Lung microvascular endothelial cell (primary cell): ENCODE data around the gene TRO. TPM values are rescaled to one million over a fixed set of nuclear protein-coding genes. Genes with fewer than 3 reads are reported as not detected.

ENCODE experiments used
- DNase-seq, 2 donors: peaks; one replicate each; pipeline versions ENCODE4 v3.0.0 to v3.0.0-alpha.2; 2010; ENCODE audit warnings: low read depth in 2 of 2
- total RNA-seq: library from RNA; depleted of rRNA; stranded (reverse); fragments of >200 nt; gene quantifications from 2 replicates; pipeline ENCODE4 v1.2.1, GENCODE V29; 2014

The TRO gene, protein sequence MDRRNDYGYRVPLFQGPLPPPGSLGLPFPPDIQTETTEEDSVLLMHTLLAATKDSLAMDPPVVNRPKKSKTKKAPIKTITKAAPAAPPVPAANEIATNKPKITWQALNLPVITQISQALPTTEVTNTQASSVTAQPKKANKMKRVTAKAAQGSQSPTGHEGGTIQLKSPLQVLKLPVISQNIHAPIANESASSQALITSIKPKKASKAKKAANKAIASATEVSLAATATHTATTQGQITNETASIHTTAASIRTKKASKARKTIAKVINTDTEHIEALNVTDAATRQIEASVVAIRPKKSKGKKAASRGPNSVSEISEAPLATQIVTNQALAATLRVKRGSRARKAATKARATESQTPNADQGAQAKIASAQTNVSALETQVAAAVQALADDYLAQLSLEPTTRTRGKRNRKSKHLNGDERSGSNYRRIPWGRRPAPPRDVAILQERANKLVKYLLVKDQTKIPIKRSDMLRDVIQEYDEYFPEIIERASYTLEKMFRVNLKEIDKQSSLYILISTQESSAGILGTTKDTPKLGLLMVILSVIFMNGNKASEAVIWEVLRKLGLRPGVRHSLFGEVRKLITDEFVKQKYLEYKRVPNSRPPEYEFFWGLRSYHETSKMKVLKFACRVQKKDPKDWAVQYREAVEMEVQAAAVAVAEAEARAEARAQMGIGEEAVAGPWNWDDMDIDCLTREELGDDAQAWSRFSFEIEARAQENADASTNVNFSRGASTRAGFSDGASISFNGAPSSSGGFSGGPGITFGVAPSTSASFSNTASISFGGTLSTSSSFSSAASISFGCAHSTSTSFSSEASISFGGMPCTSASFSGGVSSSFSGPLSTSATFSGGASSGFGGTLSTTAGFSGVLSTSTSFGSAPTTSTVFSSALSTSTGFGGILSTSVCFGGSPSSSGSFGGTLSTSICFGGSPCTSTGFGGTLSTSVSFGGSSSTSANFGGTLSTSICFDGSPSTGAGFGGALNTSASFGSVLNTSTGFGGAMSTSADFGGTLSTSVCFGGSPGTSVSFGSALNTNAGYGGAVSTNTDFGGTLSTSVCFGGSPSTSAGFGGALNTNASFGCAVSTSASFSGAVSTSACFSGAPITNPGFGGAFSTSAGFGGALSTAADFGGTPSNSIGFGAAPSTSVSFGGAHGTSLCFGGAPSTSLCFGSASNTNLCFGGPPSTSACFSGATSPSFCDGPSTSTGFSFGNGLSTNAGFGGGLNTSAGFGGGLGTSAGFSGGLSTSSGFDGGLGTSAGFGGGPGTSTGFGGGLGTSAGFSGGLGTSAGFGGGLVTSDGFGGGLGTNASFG (N-terminal part only)
- 1.1 and 3.8 TPM in 2 replicates for total RNA-seq

DNA sequence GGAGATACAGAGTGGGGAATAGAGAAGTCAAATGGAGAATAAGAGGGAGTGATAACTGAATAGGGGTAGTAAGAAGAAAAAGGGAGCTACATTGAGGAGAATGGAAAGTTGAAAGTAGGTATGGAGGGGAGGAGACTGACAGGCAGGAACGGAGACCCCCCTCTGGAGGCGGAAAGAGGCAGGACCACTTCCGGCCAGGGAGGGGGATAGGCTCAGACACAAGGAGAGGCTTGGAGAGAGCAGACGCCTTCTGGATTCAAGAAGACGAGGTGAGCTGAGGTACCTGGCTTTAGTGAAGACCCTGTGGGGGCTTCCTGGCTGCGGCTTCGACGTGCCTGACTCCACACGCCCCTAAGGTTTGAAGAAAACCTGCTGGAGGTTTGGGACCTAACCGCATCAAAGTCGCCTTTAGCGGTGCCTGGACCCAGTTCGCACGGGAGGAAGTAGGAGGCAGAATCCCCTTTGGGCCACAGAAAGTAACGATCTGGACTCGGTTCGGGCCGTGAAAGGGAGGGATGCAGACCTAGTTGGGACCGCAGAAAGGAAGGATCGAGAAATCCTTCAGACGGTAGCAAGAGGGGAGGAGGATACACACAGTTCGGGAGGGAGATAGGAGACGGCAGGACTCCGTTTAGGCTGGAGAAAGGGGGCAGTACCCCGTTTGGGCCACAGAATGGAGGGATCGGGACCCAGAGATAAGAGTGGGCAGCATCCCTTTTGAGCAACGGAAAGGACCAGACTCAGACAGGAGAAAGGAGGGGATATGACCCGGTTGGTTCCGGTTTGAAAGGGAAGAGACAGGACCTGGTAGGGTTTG lies at the start of gene TRO:
TRO (plus strand) TSS at position 215 of the 817 bp plus-strand sequence. CDS start 1,423 bp downstream, outside the sequence.
- no peak for DNase-seq

DNA sequence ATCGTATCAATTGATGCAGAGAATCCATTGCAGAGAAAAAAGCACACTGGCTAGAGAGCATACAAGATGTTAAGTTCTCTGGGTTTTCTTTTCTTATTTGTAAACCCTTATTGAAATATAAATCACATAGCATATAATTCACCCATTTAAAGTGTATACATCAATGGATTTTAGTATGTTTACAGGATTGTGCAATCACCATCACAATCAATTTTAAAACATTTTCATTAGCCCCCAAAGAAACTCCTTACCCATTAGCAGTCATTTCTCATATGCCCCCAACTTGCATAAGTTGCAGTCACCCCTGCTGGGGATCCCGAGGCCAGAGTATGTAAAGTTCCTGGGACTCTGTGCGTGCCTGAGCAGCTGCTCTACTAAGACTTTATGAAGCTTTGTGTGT lies 34.9 kb upstream of the TRO start:
- DNase-seq, result no peak

DNA sequence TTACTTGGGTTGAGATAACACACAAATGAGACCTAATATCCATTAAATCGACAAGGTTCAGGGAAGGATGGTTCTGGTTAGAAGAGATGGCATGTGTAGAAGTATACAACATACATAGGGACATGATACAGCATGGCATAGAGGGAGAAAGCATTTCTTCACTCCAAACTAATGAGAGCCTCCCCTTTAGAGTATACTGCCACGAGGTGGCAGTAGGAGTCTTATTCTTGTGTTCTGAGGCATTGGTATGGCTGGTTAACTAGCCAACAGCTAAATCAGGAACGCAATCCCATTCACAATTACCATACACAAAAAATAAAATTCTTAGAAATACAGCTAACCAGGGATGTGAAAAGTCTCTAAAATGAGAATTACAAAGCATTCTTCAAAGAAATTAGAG lies 29.1 kb upstream of the TRO start:
- DNase-seq, result peak; percentile 42 to 62

DNA sequence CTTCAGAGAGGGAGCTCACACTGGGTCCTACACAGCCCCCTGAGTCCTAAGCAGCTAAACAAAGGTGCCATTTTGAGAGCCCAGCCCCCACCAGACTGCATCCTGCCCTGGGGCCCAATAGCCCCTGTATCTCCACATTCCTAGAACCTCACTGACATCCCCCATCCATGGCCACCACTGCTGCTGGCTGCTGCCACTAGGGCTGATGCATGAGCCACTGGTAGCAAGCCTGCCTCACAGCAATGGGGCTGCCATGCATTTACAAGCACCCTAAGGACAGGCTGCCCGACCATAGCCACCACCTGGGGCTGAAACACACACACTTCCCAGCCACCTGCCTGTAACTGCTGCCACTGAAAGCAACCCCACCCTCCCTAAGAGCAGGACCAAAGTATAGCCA lies 26.5 kb upstream of the TRO start:
- no peak for DNase-seq

DNA sequence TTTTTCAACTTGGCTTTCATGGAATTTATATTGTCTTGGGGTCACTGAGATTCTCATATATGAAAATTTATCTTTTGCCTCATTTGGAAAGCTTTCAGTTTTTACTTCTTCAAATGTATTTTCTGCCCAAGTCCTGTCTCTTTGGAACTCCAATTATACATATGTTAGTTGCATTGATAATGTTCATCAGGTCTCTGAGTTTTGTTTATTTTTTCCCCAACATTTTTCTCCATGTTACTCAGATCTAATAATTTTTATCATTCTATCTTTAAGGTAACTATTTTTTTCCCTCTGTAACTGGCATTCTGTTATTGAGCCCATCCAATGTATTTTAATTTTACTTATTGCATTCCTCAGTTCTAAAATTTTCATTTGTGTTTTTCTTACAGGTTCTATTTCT lies 10.7 kb upstream of the TRO start:
- no peak for DNase-seq

DNA sequence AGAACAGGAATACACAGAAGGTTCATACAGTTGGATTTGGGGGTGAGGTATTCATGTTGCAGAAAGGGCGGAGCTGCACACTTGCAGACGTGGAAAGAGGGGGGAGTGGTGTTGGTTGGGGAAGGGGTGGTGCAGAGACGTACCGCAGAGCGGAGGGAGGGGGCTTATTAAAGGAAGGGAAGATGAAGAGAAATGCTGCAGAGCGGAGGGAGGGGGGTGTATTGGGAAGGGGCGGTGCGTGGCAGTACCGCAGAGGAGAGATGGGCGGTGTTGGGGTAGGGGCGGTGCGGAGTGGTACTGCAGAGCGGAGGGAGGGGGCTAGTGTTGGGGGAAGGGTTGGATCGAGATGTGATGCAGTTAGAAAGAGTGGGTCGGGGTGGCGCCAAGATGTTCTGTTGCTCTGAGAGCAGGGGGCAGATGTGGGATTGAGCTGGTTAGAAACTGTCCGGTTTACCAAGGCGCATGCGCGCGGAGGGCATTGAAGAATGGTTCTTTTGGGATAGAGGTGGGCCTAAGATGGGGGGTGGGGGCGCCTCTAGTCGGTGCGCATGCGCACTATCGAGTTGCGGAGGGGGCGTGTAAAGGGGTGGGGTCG lies 900 bp downstream of the TRO start:
- peak; percentile 14 to 41 for DNase-seq

DNA sequence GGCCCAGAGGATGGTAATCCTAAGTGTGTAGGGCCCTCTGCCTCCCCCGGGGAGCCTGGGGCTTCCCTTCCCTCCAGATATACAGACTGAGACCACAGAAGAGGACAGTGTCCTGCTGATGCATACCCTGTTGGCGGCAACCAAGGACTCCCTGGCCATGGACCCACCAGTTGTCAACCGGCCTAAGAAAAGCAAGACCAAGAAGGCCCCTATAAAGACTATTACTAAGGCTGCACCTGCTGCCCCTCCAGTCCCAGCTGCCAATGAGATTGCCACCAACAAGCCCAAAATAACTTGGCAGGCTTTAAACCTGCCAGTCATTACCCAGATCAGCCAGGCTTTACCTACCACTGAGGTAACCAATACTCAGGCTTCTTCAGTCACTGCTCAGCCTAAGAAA lies 1.9 kb downstream of the TRO start:
- DNase-seq, result no peak

DNA sequence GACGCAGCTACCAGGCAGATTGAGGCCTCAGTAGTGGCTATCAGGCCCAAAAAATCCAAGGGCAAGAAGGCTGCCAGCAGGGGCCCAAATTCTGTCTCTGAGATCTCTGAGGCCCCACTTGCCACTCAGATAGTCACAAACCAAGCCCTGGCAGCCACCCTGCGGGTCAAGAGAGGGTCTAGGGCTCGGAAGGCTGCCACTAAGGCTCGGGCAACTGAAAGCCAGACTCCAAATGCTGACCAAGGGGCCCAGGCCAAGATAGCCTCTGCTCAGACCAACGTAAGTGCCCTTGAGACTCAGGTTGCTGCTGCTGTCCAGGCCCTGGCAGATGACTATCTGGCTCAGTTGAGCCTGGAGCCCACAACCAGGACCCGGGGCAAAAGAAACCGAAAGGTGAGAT lies 2.8 kb downstream of the TRO start:
- no peak for DNase-seq

DNA sequence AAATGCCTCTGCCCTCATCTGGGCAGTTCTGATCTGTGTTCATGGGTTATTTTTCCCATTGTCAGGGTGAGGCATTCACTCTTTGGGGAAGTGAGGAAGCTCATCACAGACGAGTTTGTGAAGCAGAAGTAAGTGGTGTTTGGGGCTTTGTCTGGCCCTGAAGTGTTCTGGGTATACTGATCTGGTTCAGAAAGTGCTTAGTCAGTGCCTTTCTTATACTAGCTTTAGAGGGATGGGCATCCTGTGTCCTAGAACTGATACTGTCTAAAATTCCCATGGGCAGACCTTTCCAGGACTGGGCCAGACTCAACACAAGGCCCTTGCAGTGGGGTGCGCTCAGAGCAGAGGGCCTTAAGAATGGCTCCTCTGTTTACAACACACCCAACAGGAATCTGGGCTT lies 6.4 kb downstream of the TRO start:
- DNase-seq, result no peak

DNA sequence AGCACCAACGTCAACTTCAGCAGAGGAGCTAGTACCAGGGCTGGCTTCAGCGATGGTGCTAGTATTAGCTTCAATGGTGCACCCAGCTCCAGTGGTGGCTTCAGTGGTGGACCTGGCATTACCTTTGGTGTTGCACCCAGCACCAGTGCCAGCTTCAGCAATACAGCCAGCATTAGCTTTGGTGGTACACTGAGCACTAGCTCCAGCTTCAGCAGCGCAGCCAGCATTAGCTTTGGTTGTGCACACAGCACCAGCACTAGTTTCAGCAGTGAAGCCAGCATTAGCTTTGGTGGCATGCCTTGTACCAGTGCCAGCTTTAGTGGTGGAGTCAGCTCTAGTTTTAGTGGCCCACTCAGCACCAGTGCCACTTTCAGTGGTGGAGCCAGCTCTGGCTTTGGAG lies 8.3 kb downstream of the TRO start:
- DNase-seq, result no peak

DNA sequence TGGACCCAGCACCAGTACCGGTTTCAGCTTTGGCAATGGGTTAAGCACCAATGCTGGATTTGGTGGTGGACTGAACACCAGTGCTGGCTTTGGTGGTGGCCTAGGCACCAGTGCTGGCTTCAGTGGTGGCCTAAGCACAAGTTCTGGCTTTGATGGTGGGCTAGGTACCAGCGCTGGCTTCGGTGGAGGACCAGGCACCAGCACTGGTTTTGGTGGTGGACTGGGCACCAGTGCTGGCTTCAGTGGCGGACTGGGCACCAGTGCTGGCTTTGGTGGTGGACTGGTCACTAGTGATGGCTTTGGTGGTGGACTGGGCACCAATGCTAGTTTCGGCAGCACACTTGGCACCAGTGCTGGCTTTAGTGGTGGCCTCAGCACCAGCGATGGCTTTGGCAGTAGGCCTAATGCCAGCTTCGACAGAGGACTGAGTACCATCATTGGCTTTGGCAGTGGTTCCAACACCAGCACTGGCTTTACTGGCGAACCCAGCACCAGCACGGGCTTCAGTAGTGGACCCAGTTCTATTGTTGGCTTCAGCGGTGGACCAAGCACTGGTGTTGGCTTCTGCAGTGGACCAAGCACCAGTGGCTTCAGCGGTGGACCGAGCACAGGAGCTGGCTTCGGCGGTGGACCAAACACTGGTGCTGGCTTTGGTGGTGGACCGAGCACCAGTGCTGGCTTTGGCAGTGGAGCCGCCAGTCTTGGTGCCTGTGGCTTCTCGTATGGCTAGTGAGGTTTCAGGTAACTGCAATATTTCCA lies 9.8 kb downstream of the TRO start:
- no peak for DNase-seq

DNA sequence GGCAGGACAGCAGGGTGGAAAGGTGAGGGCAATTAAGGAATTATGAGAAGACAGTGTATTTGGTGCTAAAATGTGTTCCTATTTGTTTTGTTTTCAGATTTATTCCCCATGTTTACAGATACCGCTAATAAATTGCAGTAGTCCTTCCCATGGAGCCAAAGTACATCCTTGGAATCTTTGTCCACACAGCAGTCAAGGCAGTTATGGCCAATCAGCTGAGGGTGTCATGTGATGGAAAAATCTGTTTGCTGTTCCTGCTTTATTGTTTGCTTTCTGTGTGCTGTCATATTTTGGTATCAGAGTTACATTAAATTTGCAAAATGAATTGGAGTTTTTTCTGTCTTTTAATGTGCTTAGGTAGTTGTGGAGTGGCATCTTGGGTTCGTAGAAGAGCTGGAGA lies 10.5 kb downstream of the TRO start:
- no peak for DNase-seq

DNA sequence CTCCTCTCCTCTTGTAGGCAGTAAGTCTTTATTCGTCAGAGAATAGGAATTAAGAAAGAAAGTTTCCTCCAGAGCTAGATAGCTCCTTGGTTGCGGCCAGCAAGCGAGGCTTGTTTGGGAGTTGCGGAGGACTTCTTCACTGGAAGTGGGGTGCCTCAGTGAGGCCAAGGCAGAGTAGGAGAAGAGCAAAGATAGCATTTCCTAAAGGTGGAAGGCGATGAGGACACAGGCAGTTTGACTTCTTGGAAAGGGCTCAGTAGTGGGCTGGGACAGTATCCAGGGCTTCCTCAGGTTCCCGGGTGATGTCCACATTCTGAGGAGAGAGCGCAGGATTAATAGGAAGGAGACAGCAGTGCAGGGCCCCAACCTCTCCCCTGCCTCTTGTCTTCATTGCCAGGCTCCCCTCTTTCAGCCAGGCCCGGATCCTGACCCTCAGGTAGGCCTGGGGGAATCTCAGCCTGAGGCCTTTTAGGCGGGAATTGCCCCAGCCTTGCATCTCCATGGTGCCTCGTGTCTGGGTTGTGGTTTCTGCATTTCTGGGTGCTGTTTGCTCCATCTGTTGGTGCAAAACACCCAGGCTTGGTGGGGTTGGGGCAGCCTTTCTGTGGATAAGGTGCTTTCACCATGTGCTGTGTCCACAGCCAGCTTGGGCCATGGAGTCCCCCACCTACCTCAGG lies 12.7 kb downstream of the TRO start:
- no peak for DNase-seq

DNA sequence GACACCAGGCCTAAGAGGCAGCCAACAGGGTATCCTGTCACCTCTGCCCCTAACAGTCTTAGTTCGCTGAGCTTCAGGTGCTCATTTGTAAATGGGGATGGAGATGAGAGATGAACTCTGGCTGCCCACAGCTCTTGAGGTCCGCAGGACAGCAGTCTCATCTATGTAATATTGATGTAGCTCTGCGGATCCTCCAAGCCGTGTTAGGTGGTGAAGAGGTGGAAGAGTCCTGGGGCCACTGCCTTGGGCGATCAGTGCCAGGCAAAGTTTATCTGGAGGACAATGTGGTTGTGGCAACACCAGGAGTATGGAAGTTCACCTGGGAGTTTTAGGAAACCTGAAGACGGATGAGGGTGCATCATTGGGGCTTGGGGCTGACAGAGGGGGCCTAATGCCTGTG lies 13.4 kb downstream of the TRO start:
- no peak for DNase-seq

DNA sequence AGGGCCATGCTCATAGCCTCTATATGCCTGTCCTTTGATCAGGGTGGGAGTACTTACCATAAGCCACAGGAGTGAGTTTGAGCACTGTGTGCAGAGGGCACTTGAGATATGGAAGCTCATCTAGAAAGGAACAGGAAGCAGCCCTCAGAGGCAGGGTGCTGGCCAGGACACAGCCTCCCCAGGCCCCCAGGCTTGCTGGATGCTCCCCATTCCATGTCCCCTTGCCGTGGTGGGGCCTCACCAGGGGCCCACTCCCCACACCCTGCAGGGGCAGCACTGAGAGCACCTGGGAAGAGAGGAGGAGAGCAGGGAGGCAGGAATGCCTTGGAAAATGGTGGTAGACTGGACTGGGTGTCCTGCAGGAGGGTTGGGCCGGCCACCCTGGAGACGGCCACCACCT lies 14.3 kb downstream of the TRO start:
- no peak for DNase-seq

DNA sequence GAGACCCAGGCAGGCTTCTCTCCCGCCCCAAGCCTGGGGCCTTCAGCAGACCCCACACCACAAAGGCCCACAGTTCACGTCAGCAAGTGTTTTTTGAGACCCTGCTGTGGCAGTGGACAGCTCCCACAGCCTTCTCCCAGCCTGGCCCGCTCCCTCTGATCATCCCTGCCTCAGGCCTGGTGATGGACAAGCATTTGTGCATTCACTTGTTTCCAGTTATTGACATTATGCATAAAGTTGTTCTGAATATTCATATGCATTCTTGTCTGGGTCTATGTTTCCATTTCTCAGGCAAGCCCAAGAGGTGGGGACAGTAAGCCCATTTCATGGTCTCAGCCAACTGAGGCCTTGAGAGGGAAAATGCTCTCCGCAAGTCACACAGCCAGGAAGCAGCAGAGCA lies 14.7 kb downstream of the TRO start:
- no peak for DNase-seq

DNA sequence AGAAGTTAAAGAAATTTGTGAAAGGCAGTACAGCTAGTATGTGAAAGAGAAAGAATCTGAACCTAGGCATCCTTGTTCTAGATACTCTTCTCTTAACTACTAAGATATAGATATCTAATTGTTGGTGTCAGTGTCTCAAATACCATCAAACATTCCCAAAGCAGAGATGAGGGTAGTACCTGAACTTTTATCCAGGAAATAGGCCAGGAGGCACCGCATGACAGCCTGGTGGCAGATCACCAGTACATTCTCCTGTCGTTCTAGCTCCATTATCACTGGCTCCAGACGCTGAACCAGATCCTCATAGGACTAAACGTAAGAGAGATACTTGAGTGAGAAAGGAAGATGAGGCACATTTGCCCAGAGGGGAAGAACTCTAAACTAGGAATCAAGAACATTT lies 16.8 kb downstream of the TRO start:
- no peak for DNase-seq

DNA sequence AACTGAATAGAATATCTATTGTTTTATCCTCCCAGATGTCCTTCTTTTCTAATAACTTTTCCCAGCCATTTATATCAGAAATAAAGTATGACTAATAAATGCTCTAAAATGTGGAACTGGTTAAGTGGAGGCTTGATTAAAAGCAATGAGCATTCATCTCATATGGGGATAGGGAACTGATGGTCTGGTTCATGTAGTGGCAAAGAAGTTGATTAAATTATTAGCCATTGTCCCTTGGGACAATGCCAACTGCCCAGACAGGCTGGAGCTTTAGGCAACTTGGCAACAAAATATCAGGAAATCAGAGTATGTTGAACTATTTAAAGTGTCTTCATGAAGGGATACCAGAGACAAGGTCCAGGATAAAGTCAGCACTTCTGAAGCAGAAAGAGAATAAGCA lies 24.2 kb downstream of the TRO start:
- no peak for DNase-seq

DNA sequence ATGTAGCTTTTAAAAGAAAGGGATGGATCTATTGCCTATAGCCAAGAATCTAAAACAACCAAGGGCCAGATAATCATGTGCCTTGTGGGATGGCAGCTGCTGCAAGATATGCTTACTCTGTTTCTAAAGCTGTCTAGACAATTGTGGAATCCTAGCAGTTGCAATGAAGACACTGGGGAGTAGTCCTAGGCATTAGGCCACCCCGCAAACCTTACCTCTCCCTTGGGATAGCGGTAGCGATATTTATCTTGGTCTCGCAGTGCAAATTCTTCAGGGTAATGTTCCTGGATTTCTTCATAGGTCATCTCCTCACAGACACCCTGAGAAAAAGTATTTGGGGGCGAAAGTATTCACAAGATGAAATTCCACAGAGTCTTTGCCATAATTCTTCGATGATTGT lies 24.6 kb downstream of the TRO start:
- DNase-seq, result no peak
